ENCODE measurements around the gene RAB10. TPM values are rescaled to one million over a fixed set of nuclear protein-coding genes. Genes with fewer than 3 reads are reported as not detected.
A peak's percentile ranks its signal among the peaks of the same experiment; 100 is the strongest.
"Not testable (repeated sequence)": the region's sequence is repeated elsewhere in the genome, so short reads cannot be mapped to it uniquely, and the experiment has no call there.

RAB10 gene
- total and polyA plus RNA-seq, 2 of the 13 experiments (the other 11 are each of a cell fraction or from before 2014, with no cell fraction given): 48.2 to 120 TPM

DNA sequence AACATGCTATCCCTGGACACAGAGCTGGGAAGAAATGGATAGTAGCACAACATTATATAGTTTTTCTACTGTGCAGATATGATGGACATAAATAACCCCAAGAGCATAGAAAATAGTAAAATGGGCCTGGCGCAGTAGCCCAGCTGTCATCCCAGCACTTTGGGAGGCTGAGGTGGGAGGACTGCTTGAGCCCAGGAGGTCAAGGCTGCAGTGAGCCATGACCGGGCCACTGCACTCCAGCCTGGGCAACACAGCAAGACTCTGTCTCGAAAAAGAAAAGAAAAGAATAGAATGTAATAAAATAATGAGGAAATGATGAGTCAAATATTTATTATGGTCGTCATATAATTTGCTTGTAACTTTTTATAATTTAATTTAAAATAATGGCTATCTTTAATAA is 131.5 kb downstream of the RAB10 start:
- Histone ChIP-seq H3K27ac (ENCODE audit: extremely low read length, insufficient read depth, low read length) (no peak overlapping the region), H3K4me2 (ENCODE audit: low read depth, low read length) (no peak overlapping the region), H3K27me3 (ENCODE audit: control insufficient read depth in 1 of 2, insufficient read depth in 2 of 2, low read length in 2 of 2) (peaks cover 0 to 16% of the 10 kb centered on the region in 2 experiments; a peak in 3 of 5 replicates), H3K4me3 (replicated peaks in 1 of 3; ENCODE audit: insufficient read depth in 1 of 3, low read depth in 2 of 3, low read length in 3 of 3) (no peak overlapping the region), H3K36me3 (replicated peaks in 1 of 2; ENCODE audit: control insufficient read depth in 1 of 2, insufficient read depth in 2 of 2, low read length in 2 of 2) (no peaks in the 10 kb centered on the region), H3K9ac (ENCODE audit: insufficient read depth, low read depth, low read length) (no peak overlapping the region), H2AFZ (ENCODE audit: low read length) (no peak overlapping the region), H3K4me1 (ENCODE audit: insufficient read depth, low read length) (peaks cover 12% of the 10 kb centered on the region), H3K9me3 (ENCODE audit: low read length) (no peaks in the 10 kb centered on the region), H4K20me1 (ENCODE audit: insufficient read depth, low read length) (no peaks in the 10 kb centered on the region), H3K79me2 (ENCODE audit: insufficient read depth, low read length) (no peaks in the 10 kb centered on the region)
- TF ChIP-seq, protein P1, sequence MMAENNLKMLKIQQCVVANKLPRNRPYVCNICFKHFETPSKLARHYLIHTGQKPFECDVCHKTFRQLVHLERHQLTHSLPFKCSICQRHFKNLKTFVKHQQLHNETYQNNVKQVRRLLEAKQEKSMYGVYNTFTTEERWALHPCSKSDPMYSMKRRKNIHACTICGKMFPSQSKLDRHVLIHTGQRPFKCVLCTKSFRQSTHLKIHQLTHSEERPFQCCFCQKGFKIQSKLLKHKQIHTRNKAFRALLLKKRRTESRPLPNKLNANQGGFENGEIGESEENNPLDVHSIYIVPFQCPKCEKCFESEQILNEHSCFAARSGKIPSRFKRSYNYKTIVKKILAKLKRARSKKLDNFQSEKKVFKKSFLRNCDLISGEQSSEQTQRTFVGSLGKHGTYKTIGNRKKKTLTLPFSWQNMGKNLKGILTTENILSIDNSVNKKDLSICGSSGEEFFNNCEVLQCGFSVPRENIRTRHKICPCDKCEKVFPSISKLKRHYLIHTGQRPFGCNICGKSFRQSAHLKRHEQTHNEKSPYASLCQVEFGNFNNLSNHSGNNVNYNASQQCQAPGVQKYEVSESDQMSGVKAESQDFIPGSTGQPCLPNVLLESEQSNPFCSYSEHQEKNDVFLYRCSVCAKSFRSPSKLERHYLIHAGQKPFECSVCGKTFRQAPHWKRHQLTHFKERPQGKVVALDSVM (CRISPR knock-in tag; IDR thresholded peaks at IDR 0.05): peak; percentile 60
- TF ChIP-seq ASH2L (IDR thresholded peaks at IDR 0.05; ENCODE audit: insufficient read length, low read depth, low read length): no peak
- peak; percentile 48; the same call in 1 of the 2 replicates for TF ChIP-seq ZNF263 (CRISPR knock-in tag; IDR thresholded peaks at IDR 0.05)
- peak; percentile 68 for TF ChIP-seq ZNF121 (CRISPR knock-in tag; IDR thresholded peaks at IDR 0.05)
- WGBS (ENCODE audit: low lambda C conversion rate): 37% methylated on average over 4 of the region's 4 CpGs
- intact Hi-C loops (cut with micrococcal nuclease; ENCODE audit: unreplicated experiment): no loop called here
- in situ Hi-C loops (cut with HindIII; ENCODE audit: extremely low pct_ligation_motif_present, low pct_unique_long_range_greater_than_20kb): no loop called here
- ChIA-PET CTCF (ENCODE audit: low intra/inter-chr PET ratio, low total read pairs) (no interaction called here), POLR2A (interaction anchor here (0.7 kb wide), 1 partner anchor 53 kb away, joined by 4 read pairs; no protein-coding TSS in a partner anchor)
- ATAC-seq (no peak), FAIRE-seq (no peak), DNase-seq (ENCODE audit: low spot score) (no peak)
- no TSS peak for BruUV-seq (replicated peaks)

DNA sequence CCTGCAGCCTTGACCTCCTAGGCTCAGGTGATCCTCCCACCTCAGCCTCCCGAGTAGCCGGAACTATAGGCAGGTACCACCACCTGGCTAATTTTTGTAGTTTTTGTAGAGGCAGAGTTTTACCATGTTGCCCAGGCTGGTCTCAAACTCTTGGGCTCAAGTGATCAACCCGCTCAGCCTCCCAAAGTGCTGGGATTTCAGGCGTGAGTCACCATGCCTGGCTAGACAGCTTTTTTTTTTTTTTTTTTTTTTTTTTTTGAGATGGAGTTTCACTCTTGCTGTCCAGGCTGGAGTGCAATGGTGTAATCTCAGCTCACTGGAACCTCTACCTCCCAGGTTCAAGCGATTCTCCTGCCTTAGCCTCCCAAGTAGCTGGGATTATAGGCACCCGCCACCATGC is 132.7 kb downstream of the RAB10 start:
- CTCF ChIA-PET (ENCODE audit: low intra/inter-chr PET ratio, low total read pairs); in situ Hi-C loops (cut with HindIII; ENCODE audit: extremely low pct_ligation_motif_present, low pct_unique_long_range_greater_than_20kb); H3K79me2 ChIP-seq (ENCODE audit: insufficient read depth, low read length); H3K27ac ChIP-seq (ENCODE audit: extremely low read length, insufficient read depth, low read length); ATAC-seq; H2AFZ ChIP-seq (ENCODE audit: low read length); H3K9me3 ChIP-seq (ENCODE audit: low read length); H3K4me2 ChIP-seq (ENCODE audit: low read depth, low read length); POLR2A ChIA-PET; H4K20me1 ChIP-seq (ENCODE audit: insufficient read depth, low read length); H3K4me3 ChIP-seq (replicated peaks in 1 of 3; ENCODE audit: insufficient read depth in 1 of 3, low read depth in 2 of 3, low read length in 3 of 3); BruUV-seq (replicated peaks); H3K9ac ChIP-seq (ENCODE audit: insufficient read depth, low read depth, low read length); H3K36me3 ChIP-seq (replicated peaks in 1 of 2; ENCODE audit: control insufficient read depth in 1 of 2, insufficient read depth in 2 of 2, low read length in 2 of 2); FAIRE-seq; intact Hi-C loops (cut with micrococcal nuclease; ENCODE audit: unreplicated experiment); DNase-seq (ENCODE audit: low spot score): not testable (repeated sequence)
- TF ChIP-seq, protein P1 (CRISPR knock-in tag; IDR thresholded peaks at IDR 0.05): 0 out of 2 replicates have a peak, but pooled peaks have one; percentile 24
- Histone ChIP-seq H3K27me3 (ENCODE audit: control insufficient read depth in 1 of 2, insufficient read depth in 2 of 2, low read length in 2 of 2) (peaks cover 0 to 19% of the 10 kb centered on the region in 2 experiments; a peak in 3 of 5 replicates), H3K4me1 (ENCODE audit: insufficient read depth, low read length) (peaks cover 20% of the 10 kb centered on the region)
- 54% methylated on average over 6 of the region's 6 CpGs for WGBS (ENCODE audit: low lambda C conversion rate)

Data from HepG2 (cell line).